ENCODE measurements around the gene GAP43.
"Not testable (repeated sequence)": the region's sequence is repeated elsewhere in the genome, so short reads cannot be mapped to it uniquely, and the experiment has no call there.

GAP43 gene

GRCh38 chr3:115712871-115713270, 89.6 kb downstream of the GAP43 start:
- TF ChIP-seq CTCF (IDR thresholded peaks at IDR 0.05; ENCODE audit: control insufficient read depth, extremely low read depth, insufficient read depth), result no peak
- DNase-seq (ENCODE audit: low read depth), result no peak
- no peak overlapping the region for H3K4me3 ChIP-seq (ENCODE audit: low read depth, low read length)

GRCh38 chr3:115713284-115713683, 90.0 kb downstream of the GAP43 start:
- no peak overlapping the region for H3K4me3 ChIP-seq (ENCODE audit: low read depth, low read length)
- TF ChIP-seq CTCF (IDR thresholded peaks at IDR 0.05; ENCODE audit: control insufficient read depth, extremely low read depth, insufficient read depth), result no peak
- DNase-seq (ENCODE audit: low read depth), result no peak

- DNase-seq (ENCODE audit: low read depth), result no peak
- no peak overlapping the region for H3K4me3 ChIP-seq (ENCODE audit: low read depth, low read length)
- no peak for TF ChIP-seq CTCF (IDR thresholded peaks at IDR 0.05; ENCODE audit: control insufficient read depth, extremely low read depth, insufficient read depth)
Measured at GRCh38 chr3:115715241-115715745, 92.0 kb downstream of the GAP43 start.

GRCh38 chr3:115720983-115721382, 97.7 kb downstream of the GAP43 start:
- no peak for DNase-seq (ENCODE audit: low read depth)
- no peak overlapping the region for H3K4me3 ChIP-seq (ENCODE audit: low read depth, low read length)
- TF ChIP-seq CTCF (IDR thresholded peaks at IDR 0.05; ENCODE audit: control insufficient read depth, extremely low read depth, insufficient read depth), result no peak

GRCh38 chr3:115725800-115726199, 102.5 kb downstream of the GAP43 start:
- TF ChIP-seq CTCF (IDR thresholded peaks at IDR 0.05; ENCODE audit: control insufficient read depth, extremely low read depth, insufficient read depth), result no peak
- DNase-seq (ENCODE audit: low read depth), result no peak
- no peak overlapping the region for H3K4me3 ChIP-seq (ENCODE audit: low read depth, low read length)

- TF ChIP-seq CTCF (IDR thresholded peaks at IDR 0.05; ENCODE audit: control insufficient read depth, extremely low read depth, insufficient read depth), result no peak
- no peak overlapping the region for H3K4me3 ChIP-seq (ENCODE audit: low read depth, low read length)
- no peak for DNase-seq (ENCODE audit: low read depth)
Measured at GRCh38 chr3:115727135-115727534, 103.8 kb downstream of the GAP43 start.

- no peak for TF ChIP-seq CTCF (IDR thresholded peaks at IDR 0.05; ENCODE audit: control insufficient read depth, extremely low read depth, insufficient read depth)
Measured at GRCh38 chr3:115728013-115728412, 104.7 kb downstream of the GAP43 start.

GRCh38 chr3:115736341-115736740, 113.0 kb downstream of the GAP43 start:
- H3K4me3 ChIP-seq (ENCODE audit: low read depth, low read length); DNase-seq (ENCODE audit: low read depth): not testable (repeated sequence)

More at GRCh38 chr3:115728013-115728412, 104.7 kb downstream of the GAP43 start:
- no peak overlapping the region for H3K4me3 ChIP-seq (ENCODE audit: low read depth, low read length)
- no peak for DNase-seq (ENCODE audit: low read depth)
